SK-N-SH treated with all-trans-retinoic acid at 6 μM for 48 hours (cell line): Measurements from ENCODE around the gene NFIX.

Experiments
- ATAC-seq: fragments of 200-7000 bp; cut with Tn5 transposase; 3 replicates; pipeline ENCODE4 v1.9.1; 2020; ENCODE audit warnings: mild to moderate bottlenecking, moderate library complexity
- ARNTL ChIP-seq: fragments of 450-650 bp; formaldehyde crosslinking; IDR thresholded peaks from 2 replicates; pipeline ENCODE4 v1.5.0; 2020; ENCODE audit warnings: low read depth, mild to moderate bottlenecking, moderate library complexity, borderline replicate concordance
- BACH2 ChIP-seq: fragments of 250-450 bp; sonication (Bioruptor Pico); IDR thresholded peaks from 2 replicates; pipeline ENCODE4 v1.9.0; 2021; ENCODE audit warnings: mild to moderate bottlenecking, borderline replicate concordance
- CREB5 ChIP-seq: fragments of 250-450 bp; sonication (Bioruptor Pico); IDR thresholded peaks from 2 replicates; pipeline ENCODE4 v1.5.1; 2020; ENCODE audit warnings: low read depth, mild to moderate bottlenecking, moderate library complexity
- CSDC2 ChIP-seq: fragments of 250-450 bp; sonication (Bioruptor Pico); IDR thresholded peaks from 2 replicates; pipeline ENCODE4 v1.5.0; 2020; ENCODE audit warnings: mild to moderate bottlenecking, moderate library complexity
- ESRRG ChIP-seq: fragments of 250-450 bp; sonication (Bioruptor Pico); IDR thresholded peaks from 2 replicates; pipeline ENCODE4 v1.6.1; 2021; ENCODE audit warnings: mild to moderate bottlenecking
- GLIS3 ChIP-seq: fragments of 250-450 bp; sonication (Bioruptor Pico); IDR thresholded peaks from 2 replicates; pipeline ENCODE4 v1.5.0; 2020; ENCODE audit warnings: mild to moderate bottlenecking, moderate library complexity
- OSR1 ChIP-seq: fragments of 250-450 bp; sonication (Bioruptor Pico); IDR thresholded peaks from 2 replicates; pipeline ENCODE4 v1.8.0; 2022; ENCODE audit warnings: moderate library complexity, mild to moderate bottlenecking, inconsistent platforms
- POU6F1 ChIP-seq: fragments of 250-450 bp; sonication (Bioruptor Pico); IDR thresholded peaks from 2 replicates; pipeline ENCODE4 v1.8.0; 2021; ENCODE audit warnings: low read depth, mild to moderate bottlenecking, moderate library complexity, borderline replicate concordance
- RARB ChIP-seq: fragments of 250-450 bp; sonication (Bioruptor Pico); IDR thresholded peaks from 2 replicates; pipeline ENCODE4 v1.8.0; 2021; ENCODE audit warnings: mild to moderate bottlenecking, moderate library complexity
- SNAI2 ChIP-seq: fragments of 250-450 bp; sonication (Bioruptor Pico); IDR thresholded peaks from 2 replicates; pipeline ENCODE4 v1.5.0; 2020; ENCODE audit warnings: mild to moderate bottlenecking, moderate library complexity
- TCF4 ChIP-seq: fragments of 250-450 bp; sonication (Bioruptor Pico); IDR thresholded peaks from 2 replicates; pipeline ENCODE4 v1.8.0; 2021; ENCODE audit warnings: mild to moderate bottlenecking, moderate library complexity, borderline replicate concordance
- TOX ChIP-seq: fragments of 250-450 bp; sonication (Bioruptor Pico); IDR thresholded peaks from 2 replicates; pipeline ENCODE4 v1.8.0; 2021; ENCODE audit warnings: mild to moderate bottlenecking, moderate library complexity, borderline replicate concordance
- ZC3H10 ChIP-seq: fragments of 250-450 bp; sonication (Bioruptor Pico); IDR thresholded peaks from 2 replicates; pipeline ENCODE4 v1.5.1; 2021; ENCODE audit warnings: mild to moderate bottlenecking, moderate library complexity
- ZFP3 ChIP-seq: fragments of 250-450 bp; sonication (Bioruptor Pico); IDR thresholded peaks from 2 replicates; pipeline ENCODE4 v1.5.0; 2020; ENCODE audit warnings: mild to moderate bottlenecking, moderate library complexity
- ZFP30 ChIP-seq: fragments of 450-650 bp; formaldehyde crosslinking; IDR thresholded peaks from 2 replicates; pipeline ENCODE4 v1.5.0; 2022; ENCODE audit warnings: mild to moderate bottlenecking, moderate library complexity
- ZNF565 ChIP-seq: fragments of 450-650 bp; formaldehyde crosslinking; conservative IDR thresholded peaks from 2 replicates; pipeline ENCODE4 v1.5.0; 2020; ENCODE audit warnings: low read depth, mild to moderate bottlenecking, moderate library complexity
- ZNF70 ChIP-seq: fragments of 450-650 bp; formaldehyde crosslinking; IDR thresholded peaks from 2 replicates; pipeline ENCODE4 v1.5.0; 2020; ENCODE audit warnings: mild to moderate bottlenecking, moderate library complexity
- ZNF8 ChIP-seq: fragments of 450-650 bp; formaldehyde crosslinking; IDR thresholded peaks from 2 replicates; pipeline ENCODE4 v1.5.0; 2020; ENCODE audit warnings: mild to moderate bottlenecking, moderate library complexity
- TF ChIP-seq, protein P1 (sequence below): fragments of 250-450 bp; sonication (Bioruptor Pico); IDR thresholded peaks from 2 replicates; pipeline ENCODE4 v1.8.0; 2020; ENCODE audit warnings: mild to moderate bottlenecking, moderate library complexity, borderline replicate concordance
- TF ChIP-seq, protein P2 (sequence below): fragments of 250-450 bp; sonication (Bioruptor Pico); IDR thresholded peaks from 2 replicates; pipeline ENCODE4 v1.5.1; 2021; ENCODE audit warnings: mild to moderate bottlenecking, moderate library complexity

Gene NFIX

GRCh38 chr19:13012690-13013608 is 17.7 kb downstream of the NFIX start:
- TF ChIP-seq CSDC2 (CRISPR knock-in tag) (no peak), ZC3H10 (CRISPR knock-in tag) (no peak), ZFP3 (no peak), GLIS3 (CRISPR knock-in tag) (no peak)
- no peak for ATAC-seq

- ATAC-seq = no peak
Measured at GRCh38 chr19:13013649-13014048, 18.4 kb downstream of the NFIX start.

DNA sequence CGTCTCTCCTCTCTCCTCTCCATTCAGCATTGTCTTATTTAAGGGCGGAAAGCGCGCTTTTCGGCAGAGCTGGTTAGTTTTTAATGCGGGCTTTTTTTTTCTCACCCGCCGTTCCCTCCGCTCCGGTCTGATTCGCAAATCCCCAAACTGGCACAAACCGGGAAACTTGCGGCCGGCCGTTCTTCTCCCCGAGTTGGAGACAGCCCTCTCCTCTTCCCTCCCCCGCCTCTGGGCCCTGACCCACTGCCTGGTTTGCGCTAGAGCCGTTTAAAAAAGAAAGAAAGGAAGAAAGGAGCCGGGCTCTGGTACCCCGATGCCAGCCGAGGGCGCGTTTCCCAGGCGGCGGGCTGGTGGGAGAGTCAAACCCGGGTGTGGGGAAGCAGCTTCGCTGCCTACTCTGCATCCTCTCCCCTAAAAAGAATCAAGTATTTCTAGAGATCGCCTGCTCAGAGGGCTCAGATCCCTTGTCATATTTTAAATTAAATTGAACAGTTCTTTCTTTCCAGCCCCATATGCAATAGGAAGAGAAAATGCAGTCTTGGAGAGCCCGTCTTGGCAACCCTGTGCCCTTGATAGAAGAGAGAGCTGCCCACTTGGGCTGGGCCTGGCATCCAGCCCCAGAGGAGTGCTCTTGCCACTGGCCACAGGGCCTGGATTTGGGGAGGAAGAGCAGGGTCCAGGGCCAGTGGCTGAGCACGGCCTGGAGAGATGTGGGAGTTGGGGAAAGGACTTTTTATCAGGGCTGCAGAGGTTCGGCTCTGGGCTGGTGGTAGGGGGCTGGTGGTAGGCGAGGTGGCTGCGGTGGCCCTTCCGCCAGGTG is 19.0 kb downstream of the NFIX start:
- TF ChIP-seq ARNTL = no peak
- TF ChIP-seq ZFP30 (CRISPR knock-in tag) = no peak
- TF ChIP-seq RARB = no peak
- TF ChIP-seq SNAI2 (CRISPR knock-in tag) = no peak
- TF ChIP-seq, protein P1, sequence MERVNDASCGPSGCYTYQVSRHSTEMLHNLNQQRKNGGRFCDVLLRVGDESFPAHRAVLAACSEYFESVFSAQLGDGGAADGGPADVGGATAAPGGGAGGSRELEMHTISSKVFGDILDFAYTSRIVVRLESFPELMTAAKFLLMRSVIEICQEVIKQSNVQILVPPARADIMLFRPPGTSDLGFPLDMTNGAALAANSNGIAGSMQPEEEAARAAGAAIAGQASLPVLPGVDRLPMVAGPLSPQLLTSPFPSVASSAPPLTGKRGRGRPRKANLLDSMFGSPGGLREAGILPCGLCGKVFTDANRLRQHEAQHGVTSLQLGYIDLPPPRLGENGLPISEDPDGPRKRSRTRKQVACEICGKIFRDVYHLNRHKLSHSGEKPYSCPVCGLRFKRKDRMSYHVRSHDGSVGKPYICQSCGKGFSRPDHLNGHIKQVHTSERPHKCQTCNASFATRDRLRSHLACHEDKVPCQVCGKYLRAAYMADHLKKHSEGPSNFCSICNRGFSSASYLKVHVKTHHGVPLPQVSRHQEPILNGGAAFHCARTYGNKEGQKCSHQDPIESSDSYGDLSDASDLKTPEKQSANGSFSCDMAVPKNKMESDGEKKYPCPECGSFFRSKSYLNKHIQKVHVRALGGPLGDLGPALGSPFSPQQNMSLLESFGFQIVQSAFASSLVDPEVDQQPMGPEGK (CRISPR knock-in tag) = no peak
- TF ChIP-seq ESRRG (CRISPR knock-in tag) = no peak
- no peak for TF ChIP-seq TOX (CRISPR knock-in tag)
- TF ChIP-seq ZNF70 (CRISPR knock-in tag) = no peak
- TF ChIP-seq CREB5 (CRISPR knock-in tag) = no peak
- ATAC-seq = no peak

More at GRCh38 chr19:13013649-13014048, 18.4 kb downstream of the NFIX start:
- TF ChIP-seq POU6F1 (CRISPR knock-in tag) (no peak), ZNF565 (CRISPR knock-in tag) (no peak), ZNF8 (CRISPR knock-in tag) (no peak), BACH2 (CRISPR knock-in tag) (no peak), SNAI2 (CRISPR knock-in tag) (no peak), CREB5 (CRISPR knock-in tag) (no peak), OSR1 (CRISPR knock-in tag) (no peak), TCF4 (CRISPR knock-in tag) (no peak), GLIS3 (CRISPR knock-in tag) (no peak)
- TF ChIP-seq, protein P2, sequence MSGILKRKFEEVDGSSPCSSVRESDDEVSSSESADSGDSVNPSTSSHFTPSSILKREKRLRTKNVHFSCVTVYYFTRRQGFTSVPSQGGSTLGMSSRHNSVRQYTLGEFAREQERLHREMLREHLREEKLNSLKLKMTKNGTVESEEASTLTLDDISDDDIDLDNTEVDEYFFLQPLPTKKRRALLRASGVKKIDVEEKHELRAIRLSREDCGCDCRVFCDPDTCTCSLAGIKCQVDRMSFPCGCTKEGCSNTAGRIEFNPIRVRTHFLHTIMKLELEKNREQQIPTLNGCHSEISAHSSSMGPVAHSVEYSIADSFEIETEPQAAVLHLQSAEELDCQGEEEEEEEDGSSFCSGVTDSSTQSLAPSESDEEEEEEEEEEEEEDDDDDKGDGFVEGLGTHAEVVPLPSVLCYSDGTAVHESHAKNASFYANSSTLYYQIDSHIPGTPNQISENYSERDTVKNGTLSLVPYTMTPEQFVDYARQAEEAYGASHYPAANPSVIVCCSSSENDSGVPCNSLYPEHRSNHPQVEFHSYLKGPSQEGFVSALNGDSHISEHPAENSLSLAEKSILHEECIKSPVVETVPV (CRISPR knock-in tag) = no peak
- TF ChIP-seq, all 23 proteins: peak for 0
